Amniotic stem cell (primary cell): ENCODE measurements around the gene CP.

Source experiments
- DNase-seq: peaks from one replicate; lab custom pipeline; 2025; lab: John Stamatoyannopoulos, UW

The CP gene

GRCh38 chr3:149186219-149186618 is 35.4 kb downstream of the CP start:
- DNase-seq: no peak

- no peak for DNase-seq
Measured at GRCh38 chr3:149181182-149181581, 40.4 kb downstream of the CP start.

GRCh38 chr3:149180057-149180573 is 41.5 kb downstream of the CP start:
- DNase-seq: peak; percentile 94

GRCh38 chr3:149179220-149179619 is 42.4 kb downstream of the CP start:
- DNase-seq: no peak

- no peak for DNase-seq
Measured at GRCh38 chr3:149177122-149177521, 44.5 kb downstream of the CP start.

GRCh38 chr3:149174901-149175300 is 46.7 kb downstream of the CP start:
- no peak for DNase-seq

- no peak for DNase-seq
Measured at GRCh38 chr3:149170672-149171071, 51.0 kb downstream of the CP start.

- DNase-seq: no peak
Measured at GRCh38 chr3:149167898-149168297, 53.7 kb downstream of the CP start.

GRCh38 chr3:149163066-149163465 is 58.6 kb downstream of the CP start:
- DNase-seq: no peak

GRCh38 chr3:149162007-149162406 is 59.6 kb downstream of the CP start:
- DNase-seq: no peak

- DNase-seq: no peak
Measured at GRCh38 chr3:149160754-149161300, 60.8 kb downstream of the CP start.

- DNase-seq: no peak
Measured at GRCh38 chr3:149153402-149153801, 68.2 kb downstream of the CP start.

- no peak for DNase-seq
Measured at GRCh38 chr3:149152420-149152819, 69.2 kb downstream of the CP start.

GRCh38 chr3:149151843-149152242 is 69.8 kb downstream of the CP start:
- DNase-seq: no peak

- no peak for DNase-seq
Measured at GRCh38 chr3:149150436-149150835, 71.2 kb downstream of the CP start.

- DNase-seq: no peak
Measured at GRCh38 chr3:149145974-149146373, 75.7 kb downstream of the CP start.

- DNase-seq: no peak
Measured at GRCh38 chr3:149145356-149145755, 76.3 kb downstream of the CP start.

GRCh38 chr3:149142682-149143081 is 78.9 kb downstream of the CP start:
- no peak for DNase-seq

GRCh38 chr3:149134575-149134974 is 87.1 kb downstream of the CP start:
- DNase-seq: no peak

- DNase-seq: no peak
Measured at GRCh38 chr3:149131589-149131988, 90.0 kb downstream of the CP start.

GRCh38 chr3:149129326-149130205 is 92.1 kb downstream of the CP start, which contains the start of gene HPS3:
Gene HPS3 (plus strand): TSS chr3:149129638. CDS start chr3:149129724, 86 bp downstream.
- DNase-seq: peak; percentile 83

GRCh38 chr3:149128821-149129220 is 92.8 kb downstream of the CP start:
- no peak for DNase-seq
